Measurements from ENCODE around the gene TECTA. TPM values are rescaled to one million over a fixed set of nuclear protein-coding genes. Genes with fewer than 3 reads are reported as not detected.

The TECTA gene
- polyA plus RNA-seq, 1 donor (not counting 4 experiments of a cell fraction or from before 2014, with no cell fraction given), result 0.17 TPM

- TF ChIP-seq CTCF (optimal IDR thresholded peaks at IDR 0.05 in 1 of 3, IDR thresholded peaks at IDR 0.05 in 1 of 3, conservative IDR thresholded peaks at IDR 0.05 in 1 of 3; ENCODE audit: extremely low read depth in 1 of 3, insufficient read depth in 2 of 3, low read length in 3 of 3), result no peak
- no peak for TF ChIP-seq EZH2 (IDR thresholded peaks at IDR 0.05; ENCODE audit: low read length)
- Histone ChIP-seq H3K9me1 (ENCODE audit: control insufficient read depth, extremely low read depth, insufficient read depth, low read length) (no peaks in the 10 kb centered on the region), H3K9ac (ENCODE audit: control insufficient read depth, extremely low read depth, insufficient read depth, low read length) (no peak overlapping the region), H3K4me3 (ENCODE audit: control insufficient read depth in 2 of 3, extremely low read depth in 1 of 3, insufficient read depth in 2 of 3, low read depth in 1 of 3, low read length in 3 of 3) (no peak overlapping the region), H3K4me1 (ENCODE audit: control insufficient read depth, extremely low read depth, insufficient read depth, low read length) (no peaks in the 10 kb centered on the region), H3K9me3 (ENCODE audit: control insufficient read depth, low read depth, low read length) (no peaks in the 10 kb centered on the region), H3K36me3 (ENCODE audit: control insufficient read depth in 2 of 2, extremely low read depth in 1 of 2, insufficient read depth in 2 of 2, low read length in 2 of 2) (no peaks in the 10 kb centered on the region), H3K27me3 (ENCODE audit: control insufficient read depth, extremely low read depth, insufficient read depth, low read length) (peaks cover 9% of the 10 kb centered on the region), H3K4me2 (ENCODE audit: control insufficient read depth, extremely low read depth, insufficient read depth, low read depth, low read length) (no peak overlapping the region), H3K27ac (ENCODE audit: control insufficient read depth, insufficient read depth, low read length) (no peak overlapping the region), H4K20me1 (ENCODE audit: control insufficient read depth, extremely low read depth, insufficient read depth, low read length) (no peaks in the 10 kb centered on the region), H3K79me2 (ENCODE audit: control insufficient read depth, insufficient read depth, low read length) (no peaks in the 10 kb centered on the region), H2AFZ (ENCODE audit: control insufficient read depth, low read length) (no peak overlapping the region)
- no peak for DNase-seq (ENCODE audit: low read depth, low spot score)
- dilution Hi-C loops (cut with MboI; ENCODE audit: extremely low pct_ligation_motif_present, low sequenced_read_pairs), result no loop called here
- no peak for FAIRE-seq
These were observed 1.7 kb upstream of the TECTA start for GRCh38 chr11:121099364-121099763.

GRCh38 chr11:121099885-121100284 is 1.2 kb upstream of the TECTA start:
- DNase-seq (ENCODE audit: low read depth, low spot score) (no peak), FAIRE-seq (no peak)
- no peak overlapping the region for H3K27ac ChIP-seq (ENCODE audit: control insufficient read depth, insufficient read depth, low read length)
- H3K4me2 ChIP-seq (ENCODE audit: control insufficient read depth, extremely low read depth, insufficient read depth, low read depth, low read length), result no peak overlapping the region
- no peaks in the 10 kb centered on the region for H3K9me3 ChIP-seq (ENCODE audit: control insufficient read depth, low read depth, low read length)
- no peaks in the 10 kb centered on the region for H4K20me1 ChIP-seq (ENCODE audit: control insufficient read depth, extremely low read depth, insufficient read depth, low read length)
- H3K9ac ChIP-seq (ENCODE audit: control insufficient read depth, extremely low read depth, insufficient read depth, low read length), result no peak overlapping the region
- no peak overlapping the region for H2AFZ ChIP-seq (ENCODE audit: control insufficient read depth, low read length)
- H3K27me3 ChIP-seq (ENCODE audit: control insufficient read depth, extremely low read depth, insufficient read depth, low read length), result peaks cover 9% of the 10 kb centered on the region
- H3K36me3 ChIP-seq (ENCODE audit: control insufficient read depth in 2 of 2, extremely low read depth in 1 of 2, insufficient read depth in 2 of 2, low read length in 2 of 2), result no peaks in the 10 kb centered on the region
- H3K9me1 ChIP-seq (ENCODE audit: control insufficient read depth, extremely low read depth, insufficient read depth, low read length), result no peaks in the 10 kb centered on the region
- no peak overlapping the region for H3K4me3 ChIP-seq (ENCODE audit: control insufficient read depth in 2 of 3, extremely low read depth in 1 of 3, insufficient read depth in 2 of 3, low read depth in 1 of 3, low read length in 3 of 3)
- dilution Hi-C loops (cut with MboI; ENCODE audit: extremely low pct_ligation_motif_present, low sequenced_read_pairs), result no loop called here
- H3K4me1 ChIP-seq (ENCODE audit: control insufficient read depth, extremely low read depth, insufficient read depth, low read length), result no peaks in the 10 kb centered on the region
- H3K79me2 ChIP-seq (ENCODE audit: control insufficient read depth, insufficient read depth, low read length), result no peaks in the 10 kb centered on the region
- TF ChIP-seq CTCF (optimal IDR thresholded peaks at IDR 0.05 in 1 of 3, IDR thresholded peaks at IDR 0.05 in 1 of 3, conservative IDR thresholded peaks at IDR 0.05 in 1 of 3; ENCODE audit: extremely low read depth in 1 of 3, insufficient read depth in 2 of 3, low read length in 3 of 3) (no peak), EZH2 (IDR thresholded peaks at IDR 0.05; ENCODE audit: low read length) (no peak)
